HepG2 (cell line): ENCODE data around the gene MICOS13. TPM values are rescaled to one million over a fixed set of nuclear protein-coding genes. Genes with fewer than 3 reads are reported as not detected.

ENCODE experiments used
- BORCS8-MEF2B ChIP-seq: sonication (generic); formaldehyde crosslinking; IDR thresholded peaks from 2 replicates; pipeline ENCODE4 v1.8.0; 2022; ENCODE audit warnings: mild to moderate bottlenecking, missing genetic modification reagents
- HNRNPL ChIP-seq: fragments of 200-400 bp; formaldehyde crosslinking; IDR thresholded peaks from 2 replicates; pipeline ENCODE4 v1.6.1; 2017; ENCODE audit warnings: mild to moderate bottlenecking, low read depth, low read length
- PRDM15 ChIP-seq: sonication (generic); formaldehyde crosslinking; IDR thresholded peaks from 2 replicates; pipeline ENCODE4 v1.4.0; 2020; ENCODE audit warnings: missing genetic modification reagents
- ZBTB44 ChIP-seq: sonication (generic); formaldehyde crosslinking; IDR thresholded peaks from 2 replicates; pipeline ENCODE4 v1.4.0; 2020; ENCODE audit warnings: missing genetic modification reagents
- ZNF234 ChIP-seq: sonication (generic); formaldehyde crosslinking; conservative IDR thresholded peaks from 2 replicates; pipeline ENCODE4 v1.5.1; 2020; ENCODE audit warnings: mild to moderate bottlenecking, missing genetic modification reagents
- ZNF574 ChIP-seq: sonication (generic); formaldehyde crosslinking; IDR thresholded peaks from 2 replicates; pipeline ENCODE4 v1.4.0; 2020; ENCODE audit warnings: missing genetic modification reagents
- ZNF816 ChIP-seq: sonication (generic); formaldehyde crosslinking; IDR thresholded peaks from 2 replicates; pipeline ENCODE4 v1.8.0; 2022; ENCODE audit warnings: missing genetic modification reagents, mild to moderate bottlenecking, borderline replicate concordance
- polyA plus RNA-seq, 8 experiments: library from polyadenylated mRNA; depleted of rRNA in 3 of 8; stranded (reverse) in 7 of 8; unstranded in 1 of 8; fragments of >200 nt; fragmentation: Illumina TruSeq in 4 of 8; extraction: Trizol in 4 of 8; gene quantifications; 2 replicates each; pipeline versions ENCODE4 v1.2.1 to v1.2.3, GENCODE V29; 2011 to 2016; ENCODE audit warnings: low read depth in 4 of 8, missing spikeins in 1 of 8, mixed read lengths in 1 of 8; ENCODE audit not compliant: insufficient read depth in 1 of 8
- total RNA-seq, 5 experiments: library from RNA; depleted of rRNA; stranded (reverse); fragments of >200 nt; fragmentation: Illumina TruSeq; extraction: Trizol; gene quantifications; 2 replicates each; pipeline ENCODE4 v1.2.3, GENCODE V29; 2016; ENCODE audit warnings: low read depth in 1 of 5
- TF ChIP-seq, protein P1 (sequence below): sonication (generic); formaldehyde crosslinking; IDR thresholded peaks from 2 replicates; pipeline ENCODE4 v1.5.1; 2020; ENCODE audit warnings: mild to moderate bottlenecking, missing genetic modification reagents, moderate library complexity

The MICOS13 gene
- total and polyA plus RNA-seq, 2 of the 13 experiments (the other 11 are each of a cell fraction or from before 2014, with no cell fraction given) = 28.8 to 35.4 TPM

- 0 out of 2 replicates have a peak, but pooled peaks have one; percentile 28 for TF ChIP-seq PRDM15
- 0 out of 2 replicates have a peak, but pooled peaks have one; percentile 5 for TF ChIP-seq BORCS8-MEF2B (CRISPR knock-in tag)
- TF ChIP-seq ZNF574 (CRISPR knock-in tag) = peak; percentile 44; the same call in 1 of the 2 replicates
- no peak for TF ChIP-seq ZBTB44 (CRISPR knock-in tag)
- 0 out of 2 replicates have a peak, but pooled peaks have one; percentile 9 for TF ChIP-seq HNRNPL
- TF ChIP-seq ZNF816 (CRISPR knock-in tag) = no peak
- TF ChIP-seq, protein P1, sequence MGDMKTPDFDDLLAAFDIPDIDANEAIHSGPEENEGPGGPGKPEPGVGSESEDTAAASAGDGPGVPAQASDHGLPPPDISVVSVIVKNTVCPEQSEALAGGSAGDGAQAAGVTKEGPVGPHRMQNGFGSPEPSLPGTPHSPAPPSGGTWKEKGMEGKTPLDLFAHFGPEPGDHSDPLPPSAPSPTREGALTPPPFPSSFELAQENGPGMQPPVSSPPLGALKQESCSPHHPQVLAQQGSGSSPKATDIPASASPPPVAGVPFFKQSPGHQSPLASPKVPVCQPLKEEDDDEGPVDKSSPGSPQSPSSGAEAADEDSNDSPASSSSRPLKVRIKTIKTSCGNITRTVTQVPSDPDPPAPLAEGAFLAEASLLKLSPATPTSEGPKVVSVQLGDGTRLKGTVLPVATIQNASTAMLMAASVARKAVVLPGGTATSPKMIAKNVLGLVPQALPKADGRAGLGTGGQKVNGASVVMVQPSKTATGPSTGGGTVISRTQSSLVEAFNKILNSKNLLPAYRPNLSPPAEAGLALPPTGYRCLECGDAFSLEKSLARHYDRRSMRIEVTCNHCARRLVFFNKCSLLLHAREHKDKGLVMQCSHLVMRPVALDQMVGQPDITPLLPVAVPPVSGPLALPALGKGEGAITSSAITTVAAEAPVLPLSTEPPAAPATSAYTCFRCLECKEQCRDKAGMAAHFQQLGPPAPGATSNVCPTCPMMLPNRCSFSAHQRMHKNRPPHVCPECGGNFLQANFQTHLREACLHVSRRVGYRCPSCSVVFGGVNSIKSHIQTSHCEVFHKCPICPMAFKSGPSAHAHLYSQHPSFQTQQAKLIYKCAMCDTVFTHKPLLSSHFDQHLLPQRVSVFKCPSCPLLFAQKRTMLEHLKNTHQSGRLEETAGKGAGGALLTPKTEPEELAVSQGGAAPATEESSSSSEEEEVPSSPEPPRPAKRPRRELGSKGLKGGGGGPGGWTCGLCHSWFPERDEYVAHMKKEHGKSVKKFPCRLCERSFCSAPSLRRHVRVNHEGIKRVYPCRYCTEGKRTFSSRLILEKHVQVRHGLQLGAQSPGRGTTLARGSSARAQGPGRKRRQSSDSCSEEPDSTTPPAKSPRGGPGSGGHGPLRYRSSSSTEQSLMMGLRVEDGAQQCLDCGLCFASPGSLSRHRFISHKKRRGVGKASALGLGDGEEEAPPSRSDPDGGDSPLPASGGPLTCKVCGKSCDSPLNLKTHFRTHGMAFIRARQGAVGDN (CRISPR knock-in tag) = peak; percentile 39
- TF ChIP-seq ZNF234 (CRISPR knock-in tag) = 0 out of 2 replicates have a peak, but pooled peaks have one; percentile 1
Observed at GRCh38 chr19:5690955-5691821, 10.9 kb upstream of the MICOS13 start (continued).
